ENCODE results near the gene KANK2. TPM values are rescaled to one million over a fixed set of nuclear protein-coding genes. Genes with fewer than 3 reads are reported as not detected.

KANK2 gene
- total and polyA plus RNA-seq, 2 of the 4 experiments (the other 2 are of a cell fraction), result 104 to 176 TPM

DNA sequence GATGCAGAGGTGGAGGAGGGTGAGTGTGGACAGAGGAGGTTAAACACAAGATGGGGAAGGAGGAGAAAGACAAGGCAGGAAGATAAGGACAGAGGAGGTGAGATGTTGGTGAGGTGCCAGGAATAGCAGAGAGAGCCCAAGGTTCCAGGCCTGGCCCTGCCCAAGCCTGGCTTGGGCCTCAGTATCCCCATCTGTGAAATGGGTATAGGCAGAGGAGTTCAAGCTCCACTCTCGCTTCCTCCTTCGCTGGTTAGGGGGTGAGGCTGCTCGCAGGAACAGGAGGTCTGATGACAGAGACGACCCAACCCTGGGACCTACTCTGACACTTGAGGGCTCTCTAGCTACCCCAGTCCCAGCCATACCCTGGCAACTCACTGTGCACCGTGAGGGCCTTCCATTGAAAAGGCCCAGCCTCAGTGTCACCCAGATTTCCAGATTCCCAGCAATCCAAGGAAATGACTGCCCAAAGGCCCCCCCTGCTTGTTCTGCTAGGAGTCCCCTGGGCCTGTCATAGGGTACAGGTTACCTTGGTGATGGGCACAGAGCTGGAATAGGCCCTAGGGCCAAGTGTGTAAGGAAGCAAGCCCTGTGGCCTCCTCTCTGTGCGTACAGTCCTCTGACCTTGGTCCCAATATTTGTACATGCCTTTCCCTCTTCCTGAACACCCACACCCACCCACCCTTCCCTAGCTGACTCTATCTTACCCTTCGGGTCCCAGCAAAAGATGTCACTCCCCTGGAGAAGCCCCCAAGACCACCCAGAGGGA, 33.5 kb upstream of the KANK2 start:
- Histone ChIP-seq H3K9me3 (ENCODE audit: control insufficient read depth, insufficient read depth, low read length) (no peaks in the 10 kb centered on the region), H3K27me3 (ENCODE audit: control insufficient read depth, insufficient read depth, low read length) (no peaks in the 10 kb centered on the region), H4K20me1 (ENCODE audit: insufficient read depth, low read length) (no peaks in the 10 kb centered on the region), H3K4me1 (ENCODE audit: control insufficient read depth, insufficient read depth, low read length) (no peaks in the 10 kb centered on the region), H3K4ac (ENCODE audit: low read depth, low read length) (no peak overlapping the region), H4K5ac (ENCODE audit: low read depth, low read length) (no peak overlapping the region), H3K79me1 (ENCODE audit: low read depth in 1 of 2, low read length in 2 of 2) (no peaks in the 10 kb centered on the region), H3K4me3 (ENCODE audit: insufficient read depth, low read depth, low read length) (no peak overlapping the region), H2AFZ (replicated peaks; ENCODE audit: low read length, poor library complexity) (no peak overlapping the region), H3K9me1 (ENCODE audit: insufficient read depth, low read length) (peaks cover 8% of the 10 kb centered on the region; the same call in 1 of the 2 replicates), H2AK9ac (replicated peaks; ENCODE audit: low read depth, low read length, poor library complexity) (no peak overlapping the region), H4K91ac (ENCODE audit: insufficient read depth, low read depth, low read length) (no peak overlapping the region), H3K14ac (replicated peaks; ENCODE audit: low read depth, low read length) (no peak overlapping the region), H3K4me2 (ENCODE audit: low read depth, low read length) (no peak overlapping the region), H3K56ac (ENCODE audit: extremely low read depth, insufficient read depth, low read length) (no peak overlapping the region), H2BK15ac (ENCODE audit: low read depth, low read length) (no peak overlapping the region), H3K18ac (ENCODE audit: low read depth, low read length) (no peak overlapping the region), H4K8ac (ENCODE audit: low read depth in 2 of 2, low read length in 2 of 2) (no peak overlapping the region), H2AK5ac (ENCODE audit: low read depth, low read length) (no peak overlapping the region), H3K9ac (ENCODE audit: low read depth, low read length) (no peak overlapping the region), H2BK20ac (ENCODE audit: low read depth, low read length) (no peak overlapping the region), H3K23ac (ENCODE audit: low read depth, low read length) (no peak overlapping the region), H2BK120ac (ENCODE audit: low read depth, low read length) (no peak overlapping the region), H3K27ac (ENCODE audit: insufficient read depth, low read length) (no peak overlapping the region), H3K36me3 (ENCODE audit: control insufficient read depth, insufficient read depth, low read length) (peaks cover 33% of the 10 kb centered on the region), H2BK5ac (ENCODE audit: low read depth, low read length, poor library complexity, severe bottlenecking) (no peak overlapping the region)
- POLR2A ChIA-PET (ENCODE audit: unreplicated experiment), result no interaction called here
- ATAC-seq (ENCODE audit: low read depth), result no peak
- CTCF ChIA-PET, result no interaction called here
- in situ Hi-C loops (cut with MboI; ENCODE audit: low sequenced_read_pairs), result no loop called here
- no peak for TF ChIP-seq POLR2A (IDR thresholded peaks at IDR 0.05; ENCODE audit: low read depth, low read length)
- TF ChIP-seq, protein P1, sequence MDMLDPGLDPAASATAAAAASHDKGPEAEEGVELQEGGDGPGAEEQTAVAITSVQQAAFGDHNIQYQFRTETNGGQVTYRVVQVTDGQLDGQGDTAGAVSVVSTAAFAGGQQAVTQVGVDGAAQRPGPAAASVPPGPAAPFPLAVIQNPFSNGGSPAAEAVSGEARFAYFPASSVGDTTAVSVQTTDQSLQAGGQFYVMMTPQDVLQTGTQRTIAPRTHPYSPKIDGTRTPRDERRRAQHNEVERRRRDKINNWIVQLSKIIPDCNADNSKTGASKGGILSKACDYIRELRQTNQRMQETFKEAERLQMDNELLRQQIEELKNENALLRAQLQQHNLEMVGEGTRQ (IDR thresholded peaks at IDR 0.05; ENCODE audit: low read depth, low read length), result no peak
- no peak for TF ChIP-seq MXI1 (IDR thresholded peaks at IDR 0.05; ENCODE audit: borderline replicate concordance, low read depth, low read length)
- TF ChIP-seq RAD21 (IDR thresholded peaks at IDR 0.05; ENCODE audit: low read length), result no peak
- TF ChIP-seq, protein P2, sequence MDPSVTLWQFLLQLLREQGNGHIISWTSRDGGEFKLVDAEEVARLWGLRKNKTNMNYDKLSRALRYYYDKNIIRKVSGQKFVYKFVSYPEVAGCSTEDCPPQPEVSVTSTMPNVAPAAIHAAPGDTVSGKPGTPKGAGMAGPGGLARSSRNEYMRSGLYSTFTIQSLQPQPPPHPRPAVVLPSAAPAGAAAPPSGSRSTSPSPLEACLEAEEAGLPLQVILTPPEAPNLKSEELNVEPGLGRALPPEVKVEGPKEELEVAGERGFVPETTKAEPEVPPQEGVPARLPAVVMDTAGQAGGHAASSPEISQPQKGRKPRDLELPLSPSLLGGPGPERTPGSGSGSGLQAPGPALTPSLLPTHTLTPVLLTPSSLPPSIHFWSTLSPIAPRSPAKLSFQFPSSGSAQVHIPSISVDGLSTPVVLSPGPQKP (IDR thresholded peaks at IDR 0.05; ENCODE audit: borderline replicate concordance, low read depth, low read length), result no peak
- TF ChIP-seq FOS (IDR thresholded peaks at IDR 0.05; ENCODE audit: low read depth, low read length), result no peak
- no peak for DNase-seq
- dilution Hi-C loops (cut with HindIII; ENCODE audit: low sequenced_read_pairs, unreplicated experiment), result no loop called here
- no TSS peak for BruUV-seq (replicated peaks)
- intact Hi-C loops (cut with micrococcal nuclease), result no loop called here
- 90% methylated on average over 2 of the region's 7 CpGs; no CpG with 5 or more reads in 1 of the 2 experiments for WGBS, 2 experiments (ENCODE audit: extremely low coverage in 2 of 2, insufficient read length in 1 of 2)

Data from IMR-90 (cell line).